ENCODE data around the gene LCN2. TPM values are rescaled to one million over a fixed set of nuclear protein-coding genes. Genes with fewer than 3 reads are reported as not detected.

The LCN2 gene
- total RNA-seq, 3 donors from 2014 or later: 16.8 to 456 (median 20.5) TPM

- ATAC-seq (peak; percentile 67), DNase-seq (peak; percentile 95 to 99 (median 98))
- Histone ChIP-seq H3K4me3 (no peak overlapping the region), H3K9me3 (no peaks in the 10 kb centered on the region), H3K4me1 (ENCODE audit: low read depth) (peaks cover 31% of the 10 kb centered on the region), H3K36me3 (ENCODE audit: low read depth) (no peaks in the 10 kb centered on the region)
- TF ChIP-seq CTCF (IDR thresholded peaks at IDR 0.05): peak; percentile 100
- intact Hi-C loops (cut with DNase I, micrococcal nuclease): loop anchor here (10.0 kb wide), 4 partner anchors 53 to 173 kb away; partner anchors contain the start of genes NAIF1 (in 1 of the 2) and SLC25A25 (in 1 of the 2)
Observed at GRCh38 chr9:128117613-128118471, 31.4 kb upstream of the LCN2 start.

- Histone ChIP-seq H3K4me1 (ENCODE audit: low read depth) (peaks cover 28% of the 10 kb centered on the region), H3K36me3 (ENCODE audit: low read depth) (no peaks in the 10 kb centered on the region), H3K9me3 (no peaks in the 10 kb centered on the region), H3K4me3 (no peak overlapping the region)
- intact Hi-C loops (cut with DNase I, micrococcal nuclease): loop anchor here (10.0 kb wide), 4 partner anchors 54 to 174 kb away; partner anchors contain the start of genes NAIF1 (in 1 of the 2) and SLC25A25 (in 1 of the 2)
- TF ChIP-seq CTCF (IDR thresholded peaks at IDR 0.05): no peak
- ATAC-seq: no peak
- DNase-seq: peak in 1 of 3 donors; percentile 13
Observed at GRCh38 chr9:128118472-128118857, 30.8 kb upstream of the LCN2 start.

GRCh38 chr9:128118971-128119665 lies 30.1 kb upstream of the LCN2 start:
- peaks cover 28% of the 10 kb centered on the region for H3K4me1 ChIP-seq (ENCODE audit: low read depth)
- H3K4me3 ChIP-seq: no peak overlapping the region
- ATAC-seq (no peak), DNase-seq (peak in 2 of 3 donors; percentile 31 to 56)
- intact Hi-C loops (cut with DNase I, micrococcal nuclease): loop anchor here (10.0 kb wide), 4 partner anchors 54 to 174 kb away; partner anchors contain the start of genes NAIF1 (in 1 of the 2) and SLC25A25 (in 1 of the 2)
- no peak for TF ChIP-seq CTCF (IDR thresholded peaks at IDR 0.05)
- no peaks in the 10 kb centered on the region for H3K36me3 ChIP-seq (ENCODE audit: low read depth)
- no peaks in the 10 kb centered on the region for H3K9me3 ChIP-seq

- H3K4me1 ChIP-seq (ENCODE audit: low read depth): peaks cover 33% of the 10 kb centered on the region
- H3K4me3 ChIP-seq: no peak overlapping the region
- intact Hi-C loops (cut with DNase I, micrococcal nuclease): no loop called here
- TF ChIP-seq CTCF (IDR thresholded peaks at IDR 0.05): no peak
- H3K36me3 ChIP-seq (ENCODE audit: low read depth): no peaks in the 10 kb centered on the region
- ATAC-seq (no peak), DNase-seq (peak in 2 of 3 donors; percentile 31 to 48)
- H3K9me3 ChIP-seq: no peaks in the 10 kb centered on the region
Observed at GRCh38 chr9:128120061-128120740, 29.1 kb upstream of the LCN2 start.

GRCh38 chr9:128120741-128121465 lies 28.4 kb upstream of the LCN2 start:
- no peak overlapping the region for H3K4me3 ChIP-seq
- ATAC-seq (no peak), DNase-seq (peak in 2 of 3 donors; percentile 31 to 49)
- TF ChIP-seq CTCF (IDR thresholded peaks at IDR 0.05): no peak
- no peaks in the 10 kb centered on the region for H3K36me3 ChIP-seq (ENCODE audit: low read depth)
- intact Hi-C loops (cut with DNase I, micrococcal nuclease): no loop called here
- H3K4me1 ChIP-seq (ENCODE audit: low read depth): peaks cover 33% of the 10 kb centered on the region
- no peaks in the 10 kb centered on the region for H3K9me3 ChIP-seq
